ENCODE measurements around the gene AOAH. TPM values are rescaled to one million over a fixed set of nuclear protein-coding genes. Genes with fewer than 3 reads are reported as not detected.

Gene AOAH
- total and polyA plus RNA-seq, 2 of the 13 experiments (the other 11 are each of a cell fraction or from before 2014, with no cell fraction given): not detected

DNA sequence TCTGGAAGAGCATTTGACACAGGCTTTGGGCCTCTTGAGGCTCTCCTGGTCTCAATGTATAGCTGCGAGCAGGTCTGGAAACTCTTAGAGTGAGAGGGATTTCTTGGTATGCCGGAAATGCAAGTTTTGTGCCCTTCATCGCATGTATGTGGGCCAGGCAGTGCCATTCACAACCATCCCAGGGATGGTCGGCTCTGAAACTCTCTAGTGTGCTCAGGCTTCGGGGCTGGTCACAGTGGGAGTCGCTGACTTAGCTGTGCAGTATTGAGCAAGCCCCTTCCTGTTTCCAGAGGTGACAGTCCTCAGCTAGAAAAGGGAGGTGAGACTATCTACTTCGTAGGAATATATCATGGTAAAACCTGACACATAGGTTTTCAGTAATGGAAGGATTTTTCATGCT, 2.0 kb upstream of the AOAH start (continued):
- TF ChIP-seq, protein P1, sequence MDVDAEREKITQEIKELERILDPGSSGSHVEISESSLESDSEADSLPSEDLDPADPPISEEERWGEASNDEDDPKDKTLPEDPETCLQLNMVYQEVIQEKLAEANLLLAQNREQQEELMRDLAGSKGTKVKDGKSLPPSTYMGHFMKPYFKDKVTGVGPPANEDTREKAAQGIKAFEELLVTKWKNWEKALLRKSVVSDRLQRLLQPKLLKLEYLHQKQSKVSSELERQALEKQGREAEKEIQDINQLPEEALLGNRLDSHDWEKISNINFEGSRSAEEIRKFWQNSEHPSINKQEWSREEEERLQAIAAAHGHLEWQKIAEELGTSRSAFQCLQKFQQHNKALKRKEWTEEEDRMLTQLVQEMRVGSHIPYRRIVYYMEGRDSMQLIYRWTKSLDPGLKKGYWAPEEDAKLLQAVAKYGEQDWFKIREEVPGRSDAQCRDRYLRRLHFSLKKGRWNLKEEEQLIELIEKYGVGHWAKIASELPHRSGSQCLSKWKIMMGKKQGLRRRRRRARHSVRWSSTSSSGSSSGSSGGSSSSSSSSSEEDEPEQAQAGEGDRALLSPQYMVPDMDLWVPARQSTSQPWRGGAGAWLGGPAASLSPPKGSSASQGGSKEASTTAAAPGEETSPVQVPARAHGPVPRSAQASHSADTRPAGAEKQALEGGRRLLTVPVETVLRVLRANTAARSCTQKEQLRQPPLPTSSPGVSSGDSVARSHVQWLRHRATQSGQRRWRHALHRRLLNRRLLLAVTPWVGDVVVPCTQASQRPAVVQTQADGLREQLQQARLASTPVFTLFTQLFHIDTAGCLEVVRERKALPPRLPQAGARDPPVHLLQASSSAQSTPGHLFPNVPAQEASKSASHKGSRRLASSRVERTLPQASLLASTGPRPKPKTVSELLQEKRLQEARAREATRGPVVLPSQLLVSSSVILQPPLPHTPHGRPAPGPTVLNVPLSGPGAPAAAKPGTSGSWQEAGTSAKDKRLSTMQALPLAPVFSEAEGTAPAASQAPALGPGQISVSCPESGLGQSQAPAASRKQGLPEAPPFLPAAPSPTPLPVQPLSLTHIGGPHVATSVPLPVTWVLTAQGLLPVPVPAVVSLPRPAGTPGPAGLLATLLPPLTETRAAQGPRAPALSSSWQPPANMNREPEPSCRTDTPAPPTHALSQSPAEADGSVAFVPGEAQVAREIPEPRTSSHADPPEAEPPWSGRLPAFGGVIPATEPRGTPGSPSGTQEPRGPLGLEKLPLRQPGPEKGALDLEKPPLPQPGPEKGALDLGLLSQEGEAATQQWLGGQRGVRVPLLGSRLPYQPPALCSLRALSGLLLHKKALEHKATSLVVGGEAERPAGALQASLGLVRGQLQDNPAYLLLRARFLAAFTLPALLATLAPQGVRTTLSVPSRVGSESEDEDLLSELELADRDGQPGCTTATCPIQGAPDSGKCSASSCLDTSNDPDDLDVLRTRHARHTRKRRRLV (CRISPR knock-in tag; IDR thresholded peaks at IDR 0.05): no peak
- TF ChIP-seq, protein P2, sequence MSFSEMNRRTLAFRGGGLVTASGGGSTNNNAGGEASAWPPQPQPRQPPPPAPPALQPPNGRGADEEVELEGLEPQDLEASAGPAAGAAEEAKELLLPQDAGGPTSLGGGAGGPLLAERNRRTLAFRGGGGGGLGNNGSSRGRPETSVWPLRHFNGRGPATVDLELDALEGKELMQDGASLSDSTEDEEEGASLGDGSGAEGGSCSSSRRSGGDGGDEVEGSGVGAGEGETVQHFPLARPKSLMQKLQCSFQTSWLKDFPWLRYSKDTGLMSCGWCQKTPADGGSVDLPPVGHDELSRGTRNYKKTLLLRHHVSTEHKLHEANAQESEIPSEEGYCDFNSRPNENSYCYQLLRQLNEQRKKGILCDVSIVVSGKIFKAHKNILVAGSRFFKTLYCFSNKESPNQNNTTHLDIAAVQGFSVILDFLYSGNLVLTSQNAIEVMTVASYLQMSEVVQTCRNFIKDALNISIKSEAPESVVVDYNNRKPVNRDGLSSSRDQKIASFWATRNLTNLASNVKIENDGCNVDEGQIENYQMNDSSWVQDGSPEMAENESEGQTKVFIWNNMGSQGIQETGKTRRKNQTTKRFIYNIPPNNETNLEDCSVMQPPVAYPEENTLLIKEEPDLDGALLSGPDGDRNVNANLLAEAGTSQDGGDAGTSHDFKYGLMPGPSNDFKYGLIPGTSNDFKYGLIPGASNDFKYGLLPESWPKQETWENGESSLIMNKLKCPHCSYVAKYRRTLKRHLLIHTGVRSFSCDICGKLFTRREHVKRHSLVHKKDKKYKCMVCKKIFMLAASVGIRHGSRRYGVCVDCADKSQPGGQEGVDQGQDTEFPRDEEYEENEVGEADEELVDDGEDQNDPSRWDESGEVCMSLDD (CRISPR knock-in tag; IDR thresholded peaks at IDR 0.05; ENCODE audit: borderline replicate concordance): no peak
- TF ChIP-seq, protein P3, sequence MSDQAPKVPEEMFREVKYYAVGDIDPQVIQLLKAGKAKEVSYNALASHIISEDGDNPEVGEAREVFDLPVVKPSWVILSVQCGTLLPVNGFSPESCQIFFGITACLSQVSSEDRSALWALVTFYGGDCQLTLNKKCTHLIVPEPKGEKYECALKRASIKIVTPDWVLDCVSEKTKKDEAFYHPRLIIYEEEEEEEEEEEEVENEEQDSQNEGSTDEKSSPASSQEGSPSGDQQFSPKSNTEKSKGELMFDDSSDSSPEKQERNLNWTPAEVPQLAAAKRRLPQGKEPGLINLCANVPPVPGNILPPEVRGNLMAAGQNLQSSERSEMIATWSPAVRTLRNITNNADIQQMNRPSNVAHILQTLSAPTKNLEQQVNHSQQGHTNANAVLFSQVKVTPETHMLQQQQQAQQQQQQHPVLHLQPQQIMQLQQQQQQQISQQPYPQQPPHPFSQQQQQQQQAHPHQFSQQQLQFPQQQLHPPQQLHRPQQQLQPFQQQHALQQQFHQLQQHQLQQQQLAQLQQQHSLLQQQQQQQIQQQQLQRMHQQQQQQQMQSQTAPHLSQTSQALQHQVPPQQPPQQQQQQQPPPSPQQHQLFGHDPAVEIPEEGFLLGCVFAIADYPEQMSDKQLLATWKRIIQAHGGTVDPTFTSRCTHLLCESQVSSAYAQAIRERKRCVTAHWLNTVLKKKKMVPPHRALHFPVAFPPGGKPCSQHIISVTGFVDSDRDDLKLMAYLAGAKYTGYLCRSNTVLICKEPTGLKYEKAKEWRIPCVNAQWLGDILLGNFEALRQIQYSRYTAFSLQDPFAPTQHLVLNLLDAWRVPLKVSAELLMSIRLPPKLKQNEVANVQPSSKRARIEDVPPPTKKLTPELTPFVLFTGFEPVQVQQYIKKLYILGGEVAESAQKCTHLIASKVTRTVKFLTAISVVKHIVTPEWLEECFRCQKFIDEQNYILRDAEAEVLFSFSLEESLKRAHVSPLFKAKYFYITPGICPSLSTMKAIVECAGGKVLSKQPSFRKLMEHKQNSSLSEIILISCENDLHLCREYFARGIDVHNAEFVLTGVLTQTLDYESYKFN (CRISPR knock-in tag; conservative IDR thresholded peaks at IDR 0.05): no peak
- no peak for TF ChIP-seq ZNF761 (CRISPR knock-in tag; conservative IDR thresholded peaks at IDR 0.05)

Measured in HepG2 (cell line).